NT2/D1 (cell line): Measurements from ENCODE around the gene OR4D2.

ENCODE experiments used
- DNase-seq: peaks from one replicate; pipeline ENCODE4 v3.0.0-alpha.2; 2011; ENCODE audit warnings: low read depth, low spot score
- H3K27me3 ChIP-seq: 2 replicates; pipeline ENCODE4 v1.6.0; 2011; ENCODE audit warnings: mild to moderate bottlenecking; ENCODE audit not compliant: insufficient read length, insufficient read depth
- H3K36me3 ChIP-seq: 2 replicates; pipeline ENCODE4 v1.6.1; 2011; ENCODE audit warnings: mild to moderate bottlenecking, low read length, mixed read lengths; ENCODE audit not compliant: insufficient read depth, insufficient read length
- H3K4me1 ChIP-seq: 2 replicates; pipeline ENCODE4 v1.5.1; 2011; ENCODE audit not compliant: insufficient read depth, insufficient read length
- H3K4me3 ChIP-seq: 2 replicates; pipeline ENCODE4 v1.5.1; 2011; ENCODE audit warnings: low read depth; ENCODE audit not compliant: insufficient read length
- H3K9ac ChIP-seq: 2 replicates; pipeline ENCODE4 v1.6.0; 2011; ENCODE audit warnings: low read depth; ENCODE audit not compliant: insufficient read length
- H3K9me3 ChIP-seq: 2 replicates; pipeline ENCODE4 v1.5.1; 2011; ENCODE audit warnings: mild to moderate bottlenecking, low read length; ENCODE audit not compliant: insufficient read depth
- SUZ12 ChIP-seq: IDR thresholded peaks from 2 replicates; pipeline ENCODE4 v1.6.1; 2011; ENCODE audit not compliant: insufficient read length, insufficient read depth; ENCODE audit errors: extremely low read depth
- YY1 ChIP-seq: IDR thresholded peaks from 2 replicates; pipeline ENCODE4 v1.6.1; 2011; ENCODE audit not compliant: insufficient read length, insufficient read depth
- ZNF274 ChIP-seq: IDR thresholded peaks from 2 replicates; pipeline ENCODE4 v1.6.1; 2011; ENCODE audit warnings: mild to moderate bottlenecking, low read depth, low read length

The OR4D2 gene

DNA sequence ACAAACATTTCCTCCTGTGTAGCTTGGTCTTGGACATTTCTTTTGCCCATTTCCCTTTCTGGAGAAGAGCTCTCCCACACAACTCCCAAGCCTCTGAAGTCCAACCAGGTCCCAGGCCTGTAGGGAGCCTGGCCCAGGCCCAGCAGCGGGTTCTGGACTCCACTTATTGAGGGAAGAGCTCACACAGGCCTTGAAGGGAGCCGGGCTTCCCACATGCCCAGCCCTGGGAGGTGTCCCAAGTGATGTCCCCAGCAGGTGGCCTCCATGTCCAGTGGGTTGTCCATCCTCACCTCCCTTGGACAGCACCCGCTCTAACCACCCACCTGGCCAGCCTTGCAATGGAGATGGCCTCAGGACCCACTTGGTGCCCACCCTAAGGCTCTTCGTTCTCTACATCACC is 19.8 kb downstream of the OR4D2 start:
- H3K36me3 ChIP-seq = no peaks in the 10 kb centered on the region
- no peak overlapping the region for H3K4me3 ChIP-seq
- no peaks in the 10 kb centered on the region for H3K9me3 ChIP-seq
- DNase-seq = no peak
- H3K27me3 ChIP-seq = peaks cover 11% of the 10 kb centered on the region
- TF ChIP-seq ZNF274 (no peak), SUZ12 (no peak), YY1 (no peak)
- peaks cover 14% of the 10 kb centered on the region for H3K4me1 ChIP-seq
- no peak overlapping the region for H3K9ac ChIP-seq

DNA sequence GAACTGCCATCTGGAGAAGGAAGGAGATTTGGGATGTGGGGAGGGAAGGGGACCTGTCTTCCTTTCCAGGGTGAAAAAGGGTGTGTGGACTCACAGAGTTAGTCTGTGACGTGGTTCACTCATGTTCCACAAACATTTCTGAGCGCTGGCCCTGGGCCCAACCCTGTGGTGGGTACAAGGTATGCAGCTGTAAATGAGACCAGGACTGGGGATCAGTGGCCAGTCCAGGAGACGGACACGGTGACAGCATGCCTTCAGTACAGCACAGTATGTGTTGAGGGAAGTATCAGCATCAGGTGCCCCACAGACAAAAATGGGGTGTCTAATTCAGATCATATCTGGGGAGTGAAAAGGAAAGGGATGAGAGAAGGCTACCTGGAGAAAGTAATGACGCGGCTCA is 20.3 kb downstream of the OR4D2 start:
- no peak for DNase-seq
- Histone ChIP-seq H3K36me3 (no peaks in the 10 kb centered on the region), H3K9ac (no peak overlapping the region), H3K9me3 (no peaks in the 10 kb centered on the region), H3K4me3 (no peak overlapping the region), H3K27me3 (peaks cover 11% of the 10 kb centered on the region), H3K4me1 (peaks cover 14% of the 10 kb centered on the region)
- TF ChIP-seq ZNF274 (no peak), YY1 (no peak), SUZ12 (no peak)

DNA sequence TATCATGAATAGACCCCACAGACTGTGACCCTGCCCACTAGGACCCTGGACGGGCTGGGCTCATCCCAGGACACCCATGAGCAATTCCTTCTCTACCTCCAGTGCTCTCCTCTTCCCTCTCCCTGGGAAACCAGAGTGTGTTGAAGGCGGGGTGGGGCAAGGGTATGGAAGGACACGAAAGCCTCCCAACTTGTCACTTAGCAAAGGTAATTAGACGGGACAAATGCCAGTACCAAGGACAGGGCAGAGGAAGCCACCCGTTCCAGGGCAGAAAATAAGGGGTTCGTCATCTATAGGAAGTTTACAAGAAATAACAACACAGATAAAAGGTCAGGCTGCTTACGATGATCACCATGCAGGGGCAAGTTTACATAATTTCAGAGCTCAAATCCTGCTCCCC is 20.9 kb downstream of the OR4D2 start:
- Histone ChIP-seq H3K36me3 (no peaks in the 10 kb centered on the region), H3K9ac (no peak overlapping the region), H3K27me3 (peaks cover 11% of the 10 kb centered on the region), H3K4me3 (no peak overlapping the region), H3K9me3 (no peaks in the 10 kb centered on the region), H3K4me1 (peaks cover 14% of the 10 kb centered on the region)
- no peak for DNase-seq
- TF ChIP-seq ZNF274 (no peak), SUZ12 (no peak), YY1 (no peak)

DNA sequence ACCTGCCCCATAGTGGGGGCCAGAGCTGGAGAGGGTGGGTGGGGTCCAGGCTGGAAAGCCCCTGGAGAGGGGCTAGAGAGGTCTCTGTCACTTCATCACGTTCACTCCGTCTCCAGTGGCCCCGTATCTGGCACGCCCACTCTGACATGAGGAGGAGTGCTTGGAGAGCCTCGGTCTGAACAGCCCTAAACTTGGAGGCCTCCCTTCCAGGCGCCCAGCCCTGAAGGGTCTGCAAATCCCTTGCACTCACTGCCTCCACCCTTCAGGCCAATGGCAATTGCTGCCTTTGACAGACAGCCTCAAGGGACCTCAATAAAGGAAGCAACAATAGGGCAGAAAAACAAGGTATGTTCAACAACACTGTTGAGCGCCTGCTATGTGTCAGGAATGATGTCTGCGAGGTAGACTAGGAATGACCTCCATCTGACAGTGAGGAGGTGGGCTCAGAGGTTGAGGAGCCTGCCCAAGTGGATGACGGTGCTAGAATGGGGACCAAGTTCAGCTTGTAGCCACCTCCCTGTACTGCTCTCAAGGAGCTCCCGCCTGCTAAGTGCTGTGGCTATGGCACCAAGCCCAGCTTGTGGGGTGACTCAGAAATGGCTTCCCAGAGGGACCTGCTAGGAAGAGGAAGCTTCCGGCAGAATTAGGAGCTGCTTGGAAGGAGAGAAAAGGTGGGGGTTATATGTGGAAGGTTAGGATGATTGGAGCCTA is 22.8 kb downstream of the OR4D2 start:
- H3K9ac ChIP-seq = no peak overlapping the region
- no peak for DNase-seq

DNA sequence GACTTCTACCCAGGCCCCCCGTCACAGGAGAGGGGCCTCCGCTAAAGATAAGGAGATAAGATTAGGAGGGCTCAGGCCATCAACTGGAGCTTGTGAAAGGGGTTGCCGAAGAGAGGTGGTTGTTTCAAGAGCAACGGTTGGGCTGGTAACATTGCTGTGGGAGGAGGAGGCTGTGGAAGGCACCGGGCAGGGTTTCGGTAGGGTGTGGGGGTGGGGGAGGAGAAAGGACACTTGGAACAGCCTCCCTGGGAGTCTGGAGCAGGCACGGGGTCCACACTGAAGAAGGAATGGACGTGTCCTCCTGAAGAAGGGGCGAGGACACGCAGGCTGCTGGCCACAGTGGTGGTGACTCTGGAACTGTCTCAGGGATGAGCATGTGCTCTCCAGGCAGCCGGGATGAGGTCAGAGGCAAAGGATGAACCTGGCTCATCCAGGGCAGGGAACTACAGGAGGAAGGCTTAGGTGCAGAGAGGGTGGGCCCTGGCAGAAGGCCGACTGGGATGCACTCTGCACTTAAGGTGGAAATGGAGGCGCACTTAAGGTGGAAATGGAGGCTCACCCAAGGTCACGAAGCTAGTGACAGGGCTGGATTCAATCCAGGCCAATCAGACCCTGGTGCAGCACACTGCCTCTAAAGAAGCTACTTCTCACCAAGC is 24.6 kb downstream of the OR4D2 start:
- Histone ChIP-seq H3K4me3 (no peak overlapping the region), H3K4me1 (peaks cover 3% of the 10 kb centered on the region), H3K9ac (no peak overlapping the region), H3K36me3 (no peaks in the 10 kb centered on the region), H3K9me3 (no peaks in the 10 kb centered on the region), H3K27me3 (peaks cover 4% of the 10 kb centered on the region)
- no peak for DNase-seq
- TF ChIP-seq SUZ12 (no peak), YY1 (no peak), ZNF274 (no peak)

More for the DNA sequence above, 22.8 kb downstream of the OR4D2 start:
- no peaks in the 10 kb centered on the region for H3K36me3 ChIP-seq
- H3K4me3 ChIP-seq = no peak overlapping the region
- TF ChIP-seq SUZ12 = no peak
- H3K27me3 ChIP-seq = peaks cover 11% of the 10 kb centered on the region
- H3K9me3 ChIP-seq = no peaks in the 10 kb centered on the region
- H3K4me1 ChIP-seq = peaks cover 9% of the 10 kb centered on the region

DNA sequence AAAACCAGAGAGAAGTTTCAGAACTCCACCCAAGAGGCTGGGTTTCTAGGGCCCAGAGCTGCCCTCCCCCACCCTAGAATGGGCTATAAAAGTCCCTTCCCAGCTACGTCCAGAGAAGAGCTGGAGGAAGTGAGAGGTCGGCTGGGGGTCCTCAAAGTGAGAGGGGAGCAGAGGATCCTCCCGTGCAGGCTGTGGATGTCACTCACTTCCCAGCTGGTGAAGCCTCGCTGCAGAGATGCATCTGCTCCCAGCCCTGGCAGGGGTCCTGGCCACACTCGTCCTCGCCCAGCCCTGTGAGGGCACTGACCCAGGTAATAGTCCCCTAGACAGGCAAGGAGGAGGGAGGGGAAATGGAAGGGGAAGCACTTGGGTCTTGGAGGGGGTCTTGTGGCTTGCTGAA is 25.8 kb downstream of the OR4D2 start, which contains the start of gene EPX:
TSS of gene EPX (plus strand) at position 115 of the 400 bp plus-strand sequence. CDS start at position 236, 121 bp downstream.
- TF ChIP-seq ZNF274 = no peak
- no peak for TF ChIP-seq YY1
- TF ChIP-seq SUZ12 = no peak
- no peak for DNase-seq
- Histone ChIP-seq H3K9me3 (no peaks in the 10 kb centered on the region), H3K4me3 (no peak within 1 kb of the TSS), H3K36me3 (no peaks in the 10 kb centered on the region), H3K9ac (no peak within 1 kb of the TSS), H3K27me3 (peaks cover 2% of the 10 kb centered on the region), H3K4me1 (peaks cover 3% of the 10 kb centered on the region)

DNA sequence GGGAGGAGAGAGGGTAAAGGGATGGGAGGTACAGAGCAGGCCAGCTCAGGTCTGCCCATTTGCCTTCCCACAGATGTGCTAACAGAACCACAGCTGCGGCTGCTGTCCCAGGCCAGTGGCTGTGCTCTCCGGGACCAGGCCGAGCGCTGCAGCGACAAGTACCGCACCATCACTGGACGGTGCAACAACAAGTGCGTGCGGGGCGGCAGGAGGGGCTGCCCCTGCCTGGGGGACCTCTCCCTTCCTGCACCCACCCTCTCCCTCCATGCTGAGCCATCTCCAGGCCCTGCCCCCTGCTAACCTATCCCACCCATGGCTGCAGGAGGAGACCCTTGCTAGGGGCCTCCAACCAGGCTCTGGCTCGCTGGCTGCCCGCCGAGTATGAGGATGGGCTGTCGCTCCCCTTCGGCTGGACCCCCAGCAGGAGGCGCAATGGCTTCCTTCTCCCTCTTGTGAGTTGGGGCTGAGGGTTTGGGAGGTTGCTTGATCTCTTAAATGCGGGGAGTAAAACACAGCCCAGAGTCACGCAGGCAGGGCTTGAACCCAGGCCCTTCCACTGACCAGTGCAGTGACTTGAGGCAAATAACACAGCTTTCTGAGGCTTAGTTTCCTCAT is 27.0 kb downstream of the OR4D2 start:
- Histone ChIP-seq H3K4me3 (no peak overlapping the region), H3K27me3 (peaks cover 2% of the 10 kb centered on the region), H3K4me1 (peaks cover 3% of the 10 kb centered on the region), H3K36me3 (no peaks in the 10 kb centered on the region), H3K9ac (no peak overlapping the region), H3K9me3 (no peaks in the 10 kb centered on the region)
- TF ChIP-seq YY1 (no peak), ZNF274 (no peak), SUZ12 (no peak)
- no peak for DNase-seq
